CD4-positive, alpha-beta T cell treated with Interleukin-17A for 1 hour (primary cell): ENCODE measurements around the gene DNAJB12.
"Not testable (repeated sequence)": the region's sequence is repeated elsewhere in the genome, so short reads cannot be mapped to it uniquely, and the experiment has no call there.

Experiments
- DNase-seq: peaks from one replicate; pipeline ENCODE4 v3.0.0-alpha.2; 2020

Gene DNAJB12

GRCh38 chr10:72315054-72315453 lies 39.7 kb downstream of the DNAJB12 start:
- no peak for DNase-seq

GRCh38 chr10:72314263-72314662 lies 40.5 kb downstream of the DNAJB12 start:
- no peak for DNase-seq

- no peak for DNase-seq
Observed at GRCh38 chr10:72312865-72313391, 41.8 kb downstream of the DNAJB12 start.

- DNase-seq: no peak
Observed at GRCh38 chr10:72311667-72312066, 43.1 kb downstream of the DNAJB12 start.

GRCh38 chr10:72310636-72311035 lies 44.1 kb downstream of the DNAJB12 start:
- no peak for DNase-seq

GRCh38 chr10:72310241-72310633 lies 44.5 kb downstream of the DNAJB12 start:
- no peak for DNase-seq

- DNase-seq: no peak
Observed at GRCh38 chr10:72309290-72310240, 45.2 kb downstream of the DNAJB12 start.

GRCh38 chr10:72308320-72308987 lies 46.3 kb downstream of the DNAJB12 start:
- DNase-seq: no peak

- DNase-seq: not testable (repeated sequence)
Observed at GRCh38 chr10:72307711-72308110, 47.0 kb downstream of the DNAJB12 start.

GRCh38 chr10:72306215-72306760 lies 48.4 kb downstream of the DNAJB12 start:
- no peak for DNase-seq

GRCh38 chr10:72303424-72304128 lies 51.1 kb downstream of the DNAJB12 start:
- DNase-seq: no peak

GRCh38 chr10:72298592-72299519 lies 55.9 kb downstream of the DNAJB12 start:
- DNase-seq: no peak

GRCh38 chr10:72297805-72298591 lies 56.7 kb downstream of the DNAJB12 start:
- peak; percentile 94 for DNase-seq

- peak; percentile 97 for DNase-seq
Observed at GRCh38 chr10:72297281-72297804, 57.4 kb downstream of the DNAJB12 start.

GRCh38 chr10:72296829-72297280 lies 57.9 kb downstream of the DNAJB12 start:
- not testable (repeated sequence) for DNase-seq

GRCh38 chr10:72295330-72295910 lies 59.3 kb downstream of the DNAJB12 start:
- no peak for DNase-seq

GRCh38 chr10:72292223-72292691 lies 62.5 kb downstream of the DNAJB12 start:
- no peak for DNase-seq

GRCh38 chr10:72291019-72291532 lies 63.6 kb downstream of the DNAJB12 start:
- peak; percentile 72 for DNase-seq

GRCh38 chr10:72285972-72286521 lies 68.7 kb downstream of the DNAJB12 start:
- no peak for DNase-seq
